PC-9 (cell line): ENCODE measurements around the gene LY86. TPM values are rescaled to one million over a fixed set of nuclear protein-coding genes. Genes with fewer than 3 reads are reported as not detected.

Source experiments
- BruUV-seq: library from RNA; stranded (reverse); fragments of 400-500 nt; replicated peaks from 2 replicates; lab custom pipeline; 2021; lab: Mats Ljungman, UMichigan
- CTCF ChIA-PET: fragments of 300-600 bp; sonication (Branson Sonifier 250); formaldehyde crosslinking; loops from one replicate; lab custom pipeline; 2022; ENCODE audit warnings: antibody characterized with exemption; lab: Charles Lee
- POLR2A ChIA-PET: fragments of 300-600 bp; sonication (Branson Sonifier 250); formaldehyde crosslinking; loops from one replicate; lab custom pipeline; 2022; ENCODE audit warnings: antibody characterized with exemption; ENCODE audit not compliant: unreplicated experiment; lab: Charles Lee
- DNase-seq, 2 experiments: peaks; one replicate each; pipeline versions ENCODE4 v3.0.0 to v3.0.0-alpha.2; 2015 to 2022; ENCODE audit warnings: mixed read lengths in 1 of 2
- H2AFZ ChIP-seq: fragments of 200-600 bp; sonication (generic); 2 replicates; pipeline ENCODE4 v1.8.1; 2017; ENCODE audit warnings: antibody characterized with exemption
- H3F3A ChIP-seq: fragments of 200-600 bp; sonication (generic); 2 replicates; pipeline ENCODE4 v1.8.1; 2017; ENCODE audit warnings: antibody characterized with exemption, mild to moderate bottlenecking, low read depth; ENCODE audit not compliant: insufficient read depth
- H3K27ac ChIP-seq: fragments of 200-600 bp; sonication (generic); 2 replicates; pipeline ENCODE4 v1.6.1; 2016; ENCODE audit warnings: mixed run types
- H3K27me3 ChIP-seq: fragments of 200-600 bp; sonication (generic); 2 replicates; pipeline ENCODE4 v1.6.1; 2016; ENCODE audit warnings: low read depth, mixed run types; ENCODE audit not compliant: insufficient read depth
- H3K36me3 ChIP-seq: fragments of 200-600 bp; sonication (generic); 2 replicates; pipeline ENCODE4 v1.6.1; 2016; ENCODE audit warnings: low read depth, mixed run types
- H3K4me1 ChIP-seq: fragments of 200-600 bp; sonication (generic); replicated peaks from 2 replicates; pipeline ENCODE4 v1.6.1; 2016; ENCODE audit warnings: mixed run types; ENCODE audit not compliant: insufficient read depth
- H3K4me2 ChIP-seq: fragments of 200-600 bp; sonication (generic); 2 replicates; pipeline ENCODE4 v1.6.1; 2017; ENCODE audit warnings: mixed run types
- H3K4me3 ChIP-seq: fragments of 200-600 bp; sonication (generic); 2 replicates; pipeline ENCODE4 v1.6.1; 2016; ENCODE audit warnings: mixed run types
- H3K79me2 ChIP-seq: fragments of 200-600 bp; sonication (generic); 2 replicates; pipeline ENCODE4 v1.6.1; 2017; ENCODE audit warnings: low read depth, mixed run types
- H3K9me2 ChIP-seq: fragments of 200-600 bp; sonication (generic); 2 replicates; pipeline ENCODE4 v1.8.1; 2017; ENCODE audit warnings: mild to moderate bottlenecking; ENCODE audit not compliant: insufficient read depth
- H3K9me3 ChIP-seq: fragments of 200-600 bp; sonication (generic); 2 replicates; pipeline ENCODE4 v1.8.1; 2016; ENCODE audit warnings: low read depth; ENCODE audit not compliant: insufficient read depth
- H4K20me1 ChIP-seq: fragments of 200-600 bp; sonication (generic); 2 replicates; pipeline ENCODE4 v1.8.1; 2017; ENCODE audit not compliant: insufficient read depth
- EZH2 ChIP-seq: fragments of 200-600 bp; sonication (generic); IDR thresholded peaks from 2 replicates; pipeline ENCODE4 v1.8.0; 2017; ENCODE audit warnings: antibody characterized with exemption, low read depth
- intact Hi-C: fragments of 100-400 bp; cut with micrococcal nuclease; formaldehyde crosslinking; loops from one replicate; pipeline ENCODE4 v1.10.0; 2022; ENCODE audit not compliant: unreplicated experiment
- total RNA-seq: library from RNA; stranded (reverse); gene quantifications from 2 replicates; pipeline ENCODE4 v1.2.3, GENCODE V29; 2021
- TF ChIP-seq, protein P1 (sequence below): fragments of 200-600 bp; sonication (generic); conservative IDR thresholded peaks from 2 replicates; pipeline ENCODE4 v1.6.1; 2017; ENCODE audit warnings: mixed run types, antibody characterized with exemption, mild to moderate bottlenecking, moderate library complexity

Gene LY86
- total RNA-seq, 1 experiment from 2014 or later: not detected

DNA sequence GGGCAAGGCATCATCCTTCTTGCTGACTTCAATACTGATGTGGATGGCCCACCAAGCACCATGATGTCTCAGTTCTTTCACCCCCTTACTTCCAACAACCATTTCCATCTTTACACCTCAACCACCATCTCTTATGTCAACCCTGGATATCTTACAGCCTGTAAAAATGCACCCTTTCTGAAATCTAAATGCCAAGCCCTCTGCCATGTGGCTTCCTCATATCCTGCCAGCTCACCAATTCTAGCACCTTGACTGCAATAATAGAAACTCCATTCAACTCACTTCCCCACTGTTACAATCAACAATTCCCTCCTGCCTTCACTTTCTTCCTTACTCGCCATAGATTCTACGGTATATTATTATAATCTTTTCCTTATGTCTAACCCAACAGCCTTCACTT, 57.9 kb downstream of the LY86 start:
- Histone ChIP-seq H2AFZ (no peak overlapping the region), H3K27ac (no peak overlapping the region), H3K9me3 (no peaks in the 10 kb centered on the region), H3F3A (no peaks in the 10 kb centered on the region), H3K27me3 (no peaks in the 10 kb centered on the region), H3K79me2 (no peaks in the 10 kb centered on the region), H3K4me3 (no peak overlapping the region), H3K9me2 (no peaks in the 10 kb centered on the region), H3K36me3 (no peaks in the 10 kb centered on the region), H4K20me1 (no peaks in the 10 kb centered on the region), H3K4me2 (no peak overlapping the region), H3K4me1 (no peaks in the 10 kb centered on the region)
- no TSS peak for BruUV-seq
- intact Hi-C loops: no loop called here
- ChIA-PET POLR2A (no interaction called here), CTCF (no interaction called here)
- TF ChIP-seq, protein P1, sequence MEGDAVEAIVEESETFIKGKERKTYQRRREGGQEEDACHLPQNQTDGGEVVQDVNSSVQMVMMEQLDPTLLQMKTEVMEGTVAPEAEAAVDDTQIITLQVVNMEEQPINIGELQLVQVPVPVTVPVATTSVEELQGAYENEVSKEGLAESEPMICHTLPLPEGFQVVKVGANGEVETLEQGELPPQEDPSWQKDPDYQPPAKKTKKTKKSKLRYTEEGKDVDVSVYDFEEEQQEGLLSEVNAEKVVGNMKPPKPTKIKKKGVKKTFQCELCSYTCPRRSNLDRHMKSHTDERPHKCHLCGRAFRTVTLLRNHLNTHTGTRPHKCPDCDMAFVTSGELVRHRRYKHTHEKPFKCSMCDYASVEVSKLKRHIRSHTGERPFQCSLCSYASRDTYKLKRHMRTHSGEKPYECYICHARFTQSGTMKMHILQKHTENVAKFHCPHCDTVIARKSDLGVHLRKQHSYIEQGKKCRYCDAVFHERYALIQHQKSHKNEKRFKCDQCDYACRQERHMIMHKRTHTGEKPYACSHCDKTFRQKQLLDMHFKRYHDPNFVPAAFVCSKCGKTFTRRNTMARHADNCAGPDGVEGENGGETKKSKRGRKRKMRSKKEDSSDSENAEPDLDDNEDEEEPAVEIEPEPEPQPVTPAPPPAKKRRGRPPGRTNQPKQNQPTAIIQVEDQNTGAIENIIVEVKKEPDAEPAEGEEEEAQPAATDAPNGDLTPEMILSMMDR: no peak
- TF ChIP-seq EZH2: no peak
- DNase-seq: no peak

DNA sequence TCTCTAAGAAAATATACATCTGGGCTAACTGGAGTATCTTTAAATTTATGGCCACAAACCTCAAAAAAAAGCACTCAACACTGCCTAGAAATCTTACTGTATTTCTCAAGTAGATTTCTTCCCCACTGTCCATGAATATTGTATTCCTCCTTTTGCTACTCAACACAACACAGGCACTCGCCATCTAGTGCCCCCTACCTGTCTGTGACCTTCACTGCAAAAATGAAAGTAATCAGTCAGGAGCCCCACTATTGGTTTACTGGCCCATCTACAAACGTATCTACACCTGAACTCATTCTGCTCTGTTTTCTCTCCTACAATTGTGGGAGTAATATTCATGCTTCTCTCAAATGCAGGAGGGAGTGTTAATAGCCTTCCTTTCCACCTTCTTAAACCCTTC, 58.3 kb downstream of the LY86 start:
- TF ChIP-seq, protein P1: no peak
- no peak for TF ChIP-seq EZH2
- no peaks in the 10 kb centered on the region for H3K36me3 ChIP-seq
- no peak for DNase-seq
- H3K4me1 ChIP-seq: no peaks in the 10 kb centered on the region
- intact Hi-C loops: no loop called here
- ChIA-PET CTCF (no interaction called here), POLR2A (no interaction called here)
- H2AFZ ChIP-seq: no peak overlapping the region
- H3K4me3 ChIP-seq: no peak overlapping the region
- H3K4me2 ChIP-seq: no peak overlapping the region
- no peaks in the 10 kb centered on the region for H3F3A ChIP-seq
- H4K20me1 ChIP-seq: no peaks in the 10 kb centered on the region
- no peaks in the 10 kb centered on the region for H3K79me2 ChIP-seq
- no peaks in the 10 kb centered on the region for H3K27me3 ChIP-seq
- H3K9me3 ChIP-seq: no peaks in the 10 kb centered on the region
- no peaks in the 10 kb centered on the region for H3K9me2 ChIP-seq
- H3K27ac ChIP-seq: no peak overlapping the region
- BruUV-seq: no TSS peak

DNA sequence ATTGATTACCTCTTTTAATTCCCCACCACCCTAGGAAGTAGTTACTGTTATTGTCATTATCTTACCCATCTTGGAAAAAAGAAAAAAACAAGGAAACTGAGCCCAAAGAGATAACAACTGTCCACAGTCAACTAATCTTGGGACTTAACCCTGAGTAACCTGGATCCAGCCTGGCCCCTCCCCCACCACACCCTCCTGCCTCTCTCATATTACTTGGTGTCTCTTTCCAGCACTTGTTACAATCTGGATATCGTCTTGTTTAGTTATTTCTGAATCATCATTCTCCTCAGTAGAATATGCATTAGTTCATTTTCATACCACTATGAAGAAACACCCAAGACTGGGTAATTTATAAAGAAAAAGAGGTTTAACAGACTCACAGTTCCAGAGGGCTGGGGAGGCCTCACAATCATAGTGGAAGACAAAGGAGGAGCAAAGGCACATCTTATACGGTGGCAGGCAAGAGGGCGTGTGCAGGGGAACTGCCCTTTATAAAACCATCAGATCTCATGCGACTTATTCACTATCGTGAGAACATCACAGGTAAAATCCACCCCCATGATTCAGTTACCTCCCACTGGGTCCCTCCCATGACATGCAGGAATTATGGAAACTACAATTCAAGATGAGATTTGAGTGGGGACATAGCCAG, 60.3 kb downstream of the LY86 start:
- POLR2A ChIA-PET: no interaction called here
- TF ChIP-seq, protein P1: no peak
- TF ChIP-seq EZH2: no peak
- no peak for DNase-seq
- Histone ChIP-seq H3K9me3 (no peaks in the 10 kb centered on the region), H3K27ac (no peak overlapping the region), H3K9me2 (no peaks in the 10 kb centered on the region), H3K79me2 (no peaks in the 10 kb centered on the region), H3K4me2 (no peak overlapping the region), H3K27me3 (no peaks in the 10 kb centered on the region), H3K4me3 (no peak overlapping the region), H3K4me1 (no peaks in the 10 kb centered on the region), H3F3A (no peaks in the 10 kb centered on the region), H2AFZ (no peak overlapping the region), H3K36me3 (no peaks in the 10 kb centered on the region), H4K20me1 (no peaks in the 10 kb centered on the region)
- intact Hi-C loops: no loop called here
- CTCF ChIA-PET: no interaction called here
- BruUV-seq: no TSS peak
